Measurements from ENCODE around the gene STPG1. TPM values are rescaled to one million over a fixed set of nuclear protein-coding genes. Genes with fewer than 3 reads are reported as not detected.
A peak's percentile ranks its signal among the peaks of the same experiment; 100 is the strongest.

Gene STPG1
- total RNA-seq, 3 donors from 2014 or later = 15.9 to 25.4 (median 17.9) TPM

- DNase-seq (no peak), ATAC-seq (no peak)
- TF ChIP-seq, protein P1, sequence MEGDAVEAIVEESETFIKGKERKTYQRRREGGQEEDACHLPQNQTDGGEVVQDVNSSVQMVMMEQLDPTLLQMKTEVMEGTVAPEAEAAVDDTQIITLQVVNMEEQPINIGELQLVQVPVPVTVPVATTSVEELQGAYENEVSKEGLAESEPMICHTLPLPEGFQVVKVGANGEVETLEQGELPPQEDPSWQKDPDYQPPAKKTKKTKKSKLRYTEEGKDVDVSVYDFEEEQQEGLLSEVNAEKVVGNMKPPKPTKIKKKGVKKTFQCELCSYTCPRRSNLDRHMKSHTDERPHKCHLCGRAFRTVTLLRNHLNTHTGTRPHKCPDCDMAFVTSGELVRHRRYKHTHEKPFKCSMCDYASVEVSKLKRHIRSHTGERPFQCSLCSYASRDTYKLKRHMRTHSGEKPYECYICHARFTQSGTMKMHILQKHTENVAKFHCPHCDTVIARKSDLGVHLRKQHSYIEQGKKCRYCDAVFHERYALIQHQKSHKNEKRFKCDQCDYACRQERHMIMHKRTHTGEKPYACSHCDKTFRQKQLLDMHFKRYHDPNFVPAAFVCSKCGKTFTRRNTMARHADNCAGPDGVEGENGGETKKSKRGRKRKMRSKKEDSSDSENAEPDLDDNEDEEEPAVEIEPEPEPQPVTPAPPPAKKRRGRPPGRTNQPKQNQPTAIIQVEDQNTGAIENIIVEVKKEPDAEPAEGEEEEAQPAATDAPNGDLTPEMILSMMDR (IDR thresholded peaks at IDR 0.05) = no peak
- no peaks in the 10 kb centered on the region for H3K36me3 ChIP-seq (ENCODE audit: low read depth)
- no peaks in the 10 kb centered on the region for H3K9me3 ChIP-seq
- no peaks in the 10 kb centered on the region for H3K4me1 ChIP-seq (ENCODE audit: low read depth)
- intact Hi-C loops (cut with DNase I, micrococcal nuclease) = no loop called here
- no peak overlapping the region for H3K4me3 ChIP-seq
Observed at GRCh38 chr1:24347159-24347934, 66.2 kb downstream of the STPG1 start.

DNA sequence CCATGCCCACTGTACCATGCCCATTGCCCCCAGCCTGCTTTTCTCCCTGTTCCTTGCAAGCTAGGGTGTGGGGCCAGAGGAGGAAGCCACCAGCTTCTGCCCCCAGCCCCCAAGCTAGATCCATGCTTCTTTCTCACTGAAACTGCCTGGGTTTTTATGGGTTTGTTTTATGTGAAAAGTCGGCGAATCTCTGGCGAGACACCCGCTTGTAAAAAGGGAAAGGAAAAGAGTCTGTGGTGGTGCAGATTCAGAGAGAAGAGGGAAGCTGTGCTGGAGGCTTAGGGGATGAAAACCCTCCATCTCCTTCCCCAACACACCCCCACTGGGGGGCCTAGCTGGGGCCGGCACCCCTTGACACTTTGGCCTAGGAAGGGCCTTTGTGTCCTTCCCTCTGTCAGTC is 68.2 kb downstream of the STPG1 start:
- no peak for ATAC-seq
- DNase-seq = no peak
- TF ChIP-seq, protein P1 (IDR thresholded peaks at IDR 0.05) = no peak
- Histone ChIP-seq H3K36me3 (ENCODE audit: low read depth) (no peaks in the 10 kb centered on the region), H3K9me3 (no peaks in the 10 kb centered on the region), H3K4me1 (ENCODE audit: low read depth) (no peaks in the 10 kb centered on the region), H3K4me3 (no peak overlapping the region)
- intact Hi-C loops (cut with DNase I, micrococcal nuclease) = no loop called here

GRCh38 chr1:24344090-24344742 is 69.4 kb downstream of the STPG1 start:
- ATAC-seq (peak; percentile 8), DNase-seq (no peak)
- TF ChIP-seq, protein P1 (IDR thresholded peaks at IDR 0.05) = no peak
- intact Hi-C loops (cut with DNase I, micrococcal nuclease) = no loop called here
- no peaks in the 10 kb centered on the region for H3K4me1 ChIP-seq (ENCODE audit: low read depth)
- H3K4me3 ChIP-seq = no peak overlapping the region
- H3K9me3 ChIP-seq = no peaks in the 10 kb centered on the region
- H3K36me3 ChIP-seq (ENCODE audit: low read depth) = no peaks in the 10 kb centered on the region

GRCh38 chr1:24343412-24344089 is 70.0 kb downstream of the STPG1 start:
- DNase-seq (no peak), ATAC-seq (peak; percentile 44)
- Histone ChIP-seq H3K4me1 (ENCODE audit: low read depth) (no peaks in the 10 kb centered on the region), H3K9me3 (no peaks in the 10 kb centered on the region), H3K4me3 (no peak overlapping the region), H3K36me3 (ENCODE audit: low read depth) (no peaks in the 10 kb centered on the region)
- TF ChIP-seq, protein P1 (IDR thresholded peaks at IDR 0.05) = no peak
- intact Hi-C loops (cut with DNase I, micrococcal nuclease) = no loop called here

GRCh38 chr1:24341260-24341659 is 72.3 kb downstream of the STPG1 start:
- ATAC-seq (no peak), DNase-seq (no peak)
- intact Hi-C loops (cut with DNase I, micrococcal nuclease) = no loop called here
- TF ChIP-seq, protein P1 (IDR thresholded peaks at IDR 0.05) = no peak
- Histone ChIP-seq H3K4me1 (ENCODE audit: low read depth) (no peaks in the 10 kb centered on the region), H3K4me3 (no peak overlapping the region), H3K9me3 (no peaks in the 10 kb centered on the region), H3K36me3 (ENCODE audit: low read depth) (no peaks in the 10 kb centered on the region)

Data from mucosa of descending colon (tissue), 3 donors.